ENCODE measurements around the gene LTBP2.

The LTBP2 gene

GRCh38 chr14:74604157-74604556 is 7.9 kb downstream of the LTBP2 start:
- DNase-seq (ENCODE audit: low read depth) = no peak
- TF ChIP-seq CTCF (IDR thresholded peaks at IDR 0.05; ENCODE audit: control insufficient read depth, insufficient read depth, low read depth, low read length, missing control alignments) = no peak
- H3K4me3 ChIP-seq (ENCODE audit: control insufficient read depth, low read depth, low read length) = no peak overlapping the region

- no peak for DNase-seq (ENCODE audit: low read depth)
- H3K4me3 ChIP-seq (ENCODE audit: control insufficient read depth, low read depth, low read length) = no peak overlapping the region
- TF ChIP-seq CTCF (IDR thresholded peaks at IDR 0.05; ENCODE audit: control insufficient read depth, insufficient read depth, low read depth, low read length, missing control alignments) = no peak
These were observed 10.1 kb downstream of the LTBP2 start for GRCh38 chr14:74601982-74602381.

- no peak overlapping the region for H3K4me3 ChIP-seq (ENCODE audit: control insufficient read depth, low read depth, low read length)
- no peak for TF ChIP-seq CTCF (IDR thresholded peaks at IDR 0.05; ENCODE audit: control insufficient read depth, insufficient read depth, low read depth, low read length, missing control alignments)
These were observed 12.1 kb downstream of the LTBP2 start for GRCh38 chr14:74599946-74600345.

GRCh38 chr14:74599321-74599761 is 12.7 kb downstream of the LTBP2 start:
- no peak overlapping the region for H3K4me3 ChIP-seq (ENCODE audit: control insufficient read depth, low read depth, low read length)
- no peak for DNase-seq (ENCODE audit: low read depth)
- no peak for TF ChIP-seq CTCF (IDR thresholded peaks at IDR 0.05; ENCODE audit: control insufficient read depth, insufficient read depth, low read depth, low read length, missing control alignments)

More at GRCh38 chr14:74599946-74600345, 12.1 kb downstream of the LTBP2 start:
- DNase-seq (ENCODE audit: low read depth) = no peak

GRCh38 chr14:74596741-74597450 is 15.1 kb downstream of the LTBP2 start:
- no peak for TF ChIP-seq CTCF (IDR thresholded peaks at IDR 0.05; ENCODE audit: control insufficient read depth, insufficient read depth, low read depth, low read length, missing control alignments)
- H3K4me3 ChIP-seq (ENCODE audit: control insufficient read depth, low read depth, low read length) = no peak overlapping the region
- no peak for DNase-seq (ENCODE audit: low read depth)

- no peak overlapping the region for H3K4me3 ChIP-seq (ENCODE audit: control insufficient read depth, low read depth, low read length)
- DNase-seq (ENCODE audit: low read depth) = no peak
- no peak for TF ChIP-seq CTCF (IDR thresholded peaks at IDR 0.05; ENCODE audit: control insufficient read depth, insufficient read depth, low read depth, low read length, missing control alignments)
These were observed 16.9 kb downstream of the LTBP2 start for GRCh38 chr14:74595006-74595735.
